ENCODE measurements around the gene YARS1. TPM values are rescaled to one million over a fixed set of nuclear protein-coding genes. Genes with fewer than 3 reads are reported as not detected.

Gene YARS1
- total and polyA plus RNA-seq, 2 of the 4 experiments (the other 2 are of a cell fraction), result 100 to 166 TPM

DNA sequence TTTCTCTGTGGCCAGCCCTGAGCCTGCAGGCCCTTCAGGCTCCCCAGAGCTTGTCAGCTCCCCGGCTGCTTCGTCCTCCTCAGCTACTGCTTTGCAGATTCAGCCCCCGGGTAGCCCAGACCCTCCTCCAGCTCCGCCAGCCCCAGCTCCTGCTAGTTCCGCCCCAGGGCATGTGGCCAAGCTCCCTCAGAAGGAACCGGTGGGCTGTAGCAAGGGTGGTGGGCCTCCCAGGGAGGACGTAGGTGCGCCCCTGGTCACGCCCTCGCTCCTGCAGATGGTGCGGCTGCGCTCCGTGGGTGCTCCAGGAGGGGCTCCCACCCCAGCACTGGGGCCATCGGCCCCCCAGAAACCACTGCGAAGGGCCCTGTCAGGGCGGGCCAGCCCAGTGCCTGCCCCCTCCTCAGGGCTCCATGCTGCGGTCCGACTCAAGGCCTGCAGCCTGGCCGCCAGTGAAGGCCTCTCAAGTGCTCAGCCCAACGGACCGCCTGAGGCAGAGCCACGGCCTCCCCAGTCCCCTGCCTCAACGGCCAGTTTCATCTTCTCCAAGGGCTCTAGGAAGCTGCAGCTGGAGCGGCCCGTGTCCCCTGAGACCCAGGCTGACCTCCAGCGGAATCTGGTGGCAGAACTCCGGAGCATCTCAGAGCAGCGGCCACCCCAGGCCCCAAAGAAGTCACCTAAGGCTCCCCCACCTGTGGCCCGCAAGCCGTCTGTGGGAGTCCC is 45.4 kb downstream of the YARS1 start:
- ChIA-PET POLR2A (ENCODE audit: unreplicated experiment) (no interaction called here), CTCF (interaction anchor here (1.1 to 5.7 kb wide), 2 partner anchors 10 to 59 kb away, joined by 7 to 52 read pairs; no protein-coding TSS in a partner anchor)
- ATAC-seq (ENCODE audit: low read depth) (no peak), DNase-seq (no peak)
- Histone ChIP-seq H3K9me1 (ENCODE audit: insufficient read depth, low read length) (no peaks in the 10 kb centered on the region; the same call in 1 of the 2 replicates), H2BK120ac (ENCODE audit: low read depth, low read length) (no peak overlapping the region), H4K8ac (ENCODE audit: low read depth in 2 of 2, low read length in 2 of 2) (no peak overlapping the region), H2AFZ (replicated peaks; ENCODE audit: low read length, poor library complexity) (no peak overlapping the region), H2BK5ac (ENCODE audit: low read depth, low read length, poor library complexity, severe bottlenecking) (no peak overlapping the region), H3K9me3 (ENCODE audit: control insufficient read depth, insufficient read depth, low read length) (no peaks in the 10 kb centered on the region), H2AK9ac (replicated peaks; ENCODE audit: low read depth, low read length, poor library complexity) (peak overlapping the region; percentile 30), H3K9ac (ENCODE audit: low read depth, low read length) (no peak overlapping the region), H3K14ac (replicated peaks; ENCODE audit: low read depth, low read length) (no peak overlapping the region), H4K5ac (ENCODE audit: low read depth, low read length) (no peak overlapping the region), H3K23ac (ENCODE audit: low read depth, low read length) (no peak overlapping the region), H3K36me3 (ENCODE audit: control insufficient read depth, insufficient read depth, low read length) (peaks cover 34% of the 10 kb centered on the region), H2AK5ac (ENCODE audit: low read depth, low read length) (no peak overlapping the region), H3K27me3 (ENCODE audit: control insufficient read depth, insufficient read depth, low read length) (no peaks in the 10 kb centered on the region), H3K4me2 (ENCODE audit: low read depth, low read length) (no peak overlapping the region), H3K27ac (ENCODE audit: insufficient read depth, low read length) (no peak overlapping the region), H4K91ac (ENCODE audit: insufficient read depth, low read depth, low read length) (no peak overlapping the region), H3K18ac (ENCODE audit: low read depth, low read length) (no peak overlapping the region), H3K4ac (ENCODE audit: low read depth, low read length) (no peak overlapping the region), H4K20me1 (ENCODE audit: insufficient read depth, low read length) (peaks cover 18% of the 10 kb centered on the region; the same call in 1 of the 2 replicates), H3K79me1 (ENCODE audit: low read depth in 1 of 2, low read length in 2 of 2) (peaks cover 0 to 18% of the 10 kb centered on the region in 2 experiments; a peak in 2 of 4 replicates), H3K4me1 (ENCODE audit: control insufficient read depth, insufficient read depth, low read length) (peaks cover 16% of the 10 kb centered on the region), H2BK15ac (ENCODE audit: low read depth, low read length) (no peak overlapping the region), H3K56ac (ENCODE audit: extremely low read depth, insufficient read depth, low read length) (no peak overlapping the region), H2BK20ac (ENCODE audit: low read depth, low read length) (no peak overlapping the region), H3K4me3 (ENCODE audit: insufficient read depth, low read depth, low read length) (no peak overlapping the region)
- dilution Hi-C loops (cut with HindIII; ENCODE audit: low sequenced_read_pairs, unreplicated experiment), result no loop called here
- TF ChIP-seq, protein P1, sequence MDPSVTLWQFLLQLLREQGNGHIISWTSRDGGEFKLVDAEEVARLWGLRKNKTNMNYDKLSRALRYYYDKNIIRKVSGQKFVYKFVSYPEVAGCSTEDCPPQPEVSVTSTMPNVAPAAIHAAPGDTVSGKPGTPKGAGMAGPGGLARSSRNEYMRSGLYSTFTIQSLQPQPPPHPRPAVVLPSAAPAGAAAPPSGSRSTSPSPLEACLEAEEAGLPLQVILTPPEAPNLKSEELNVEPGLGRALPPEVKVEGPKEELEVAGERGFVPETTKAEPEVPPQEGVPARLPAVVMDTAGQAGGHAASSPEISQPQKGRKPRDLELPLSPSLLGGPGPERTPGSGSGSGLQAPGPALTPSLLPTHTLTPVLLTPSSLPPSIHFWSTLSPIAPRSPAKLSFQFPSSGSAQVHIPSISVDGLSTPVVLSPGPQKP (IDR thresholded peaks at IDR 0.05; ENCODE audit: borderline replicate concordance, low read depth, low read length), result no peak
- no TSS peak for BruUV-seq (replicated peaks)
- 97% methylated on average over 14 of the region's 30 CpGs; no CpG with 5 or more reads in 1 of the 2 experiments for WGBS, 2 experiments (ENCODE audit: extremely low coverage in 2 of 2, insufficient read length in 1 of 2)
- intact Hi-C loops (cut with micrococcal nuclease), result loop anchor here (2.0 kb wide), 1 partner anchor 371 kb away; no protein-coding TSS in a partner anchor
- in situ Hi-C loops (cut with MboI; ENCODE audit: low sequenced_read_pairs), result no loop called here
